HG03064 (cell line): Measurements from ENCODE around the gene NANS.

Experiments
- ATAC-seq: cut with Tn5 transposase; IDR thresholded peaks from one replicate; pipeline ENCODE4 v1.9.1; 2021; ENCODE audit warnings: low read depth; ENCODE audit not compliant: unreplicated experiment

Gene NANS

GRCh38 chr9:98037357-98037756, 19.2 kb upstream of the NANS start:
- no peak for ATAC-seq

GRCh38 chr9:98038958-98039357, 17.6 kb upstream of the NANS start:
- ATAC-seq, result peak; percentile 47

GRCh38 chr9:98039607-98040017, 16.9 kb upstream of the NANS start:
- ATAC-seq, result no peak

- no peak for ATAC-seq
Measured at GRCh38 chr9:98040212-98040611, 16.3 kb upstream of the NANS start.

GRCh38 chr9:98043915-98044314, 12.6 kb upstream of the NANS start:
- ATAC-seq, result no peak

- ATAC-seq, result no peak
Measured at GRCh38 chr9:98045234-98046179, 11.0 kb upstream of the NANS start.

- ATAC-seq, result no peak
Measured at GRCh38 chr9:98046180-98046543, 10.4 kb upstream of the NANS start.

- no peak for ATAC-seq
Measured at GRCh38 chr9:98047002-98047401, 9.5 kb upstream of the NANS start.

- no peak for ATAC-seq
Measured at GRCh38 chr9:98049288-98050072, 7.1 kb upstream of the NANS start.

GRCh38 chr9:98050351-98050750, 6.2 kb upstream of the NANS start:
- no peak for ATAC-seq

GRCh38 chr9:98054376-98054951, 2.1 kb upstream of the NANS start:
- ATAC-seq, result no peak

- no peak for ATAC-seq
Measured at GRCh38 chr9:98057138-98057799, 737 bp downstream of the NANS start.

GRCh38 chr9:98062161-98062560, 5.6 kb downstream of the NANS start:
- no peak for ATAC-seq

GRCh38 chr9:98064623-98065392, 8.3 kb downstream of the NANS start:
- ATAC-seq, result no peak

GRCh38 chr9:98066235-98066634, 9.7 kb downstream of the NANS start:
- ATAC-seq, result no peak

- ATAC-seq, result no peak
Measured at GRCh38 chr9:98067184-98067583, 10.7 kb downstream of the NANS start.

GRCh38 chr9:98069551-98069950, 13.0 kb downstream of the NANS start:
- ATAC-seq, result no peak

- ATAC-seq, result no peak
Measured at GRCh38 chr9:98070704-98071103, 14.2 kb downstream of the NANS start.

- no peak for ATAC-seq
Measured at GRCh38 chr9:98071737-98072136, 15.2 kb downstream of the NANS start.
